COLO668 (cell line): Measurements from ENCODE around the gene CDX2.

Experiments
- DNase-seq: peaks from one replicate; lab custom pipeline; 2025; ENCODE audit not compliant: unreplicated experiment; lab: John Stamatoyannopoulos, UW

The CDX2 gene

DNA sequence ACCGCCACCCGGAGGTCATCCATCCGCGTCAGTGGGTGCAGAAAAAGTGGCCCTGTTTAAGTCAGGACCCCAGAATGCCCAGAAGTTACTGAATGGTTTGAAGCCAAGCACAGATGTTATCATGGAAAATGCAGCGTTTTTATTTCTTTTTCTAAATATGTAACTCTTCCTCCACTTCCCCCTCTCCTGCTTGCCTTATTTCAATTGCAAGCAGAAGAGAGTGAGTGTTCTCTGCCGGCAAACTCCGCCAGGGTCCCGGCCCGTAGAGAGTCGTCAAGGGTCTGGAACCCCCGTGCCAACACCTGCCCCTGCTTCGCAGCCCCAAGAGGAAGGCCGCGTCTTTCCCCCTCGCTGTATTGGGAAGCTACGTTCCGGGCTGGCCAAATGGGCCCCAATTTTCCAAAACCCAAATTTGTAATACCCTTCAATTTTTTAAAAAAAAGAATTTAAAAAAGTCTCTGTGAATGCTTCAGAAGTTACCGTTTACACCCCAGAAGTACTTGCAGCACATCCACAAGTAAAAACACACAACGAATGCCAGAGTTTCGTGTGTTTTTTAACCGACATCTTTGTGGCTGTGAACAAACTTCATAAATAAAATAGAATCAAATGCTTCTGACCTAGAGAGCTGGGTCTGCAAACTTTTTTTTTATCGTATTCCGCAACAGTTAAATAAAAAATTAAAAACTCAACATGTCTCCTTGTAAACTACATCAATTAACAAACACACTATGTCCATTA lies 50.0 kb downstream of the CDX2 start:
- DNase-seq = no peak

DNA sequence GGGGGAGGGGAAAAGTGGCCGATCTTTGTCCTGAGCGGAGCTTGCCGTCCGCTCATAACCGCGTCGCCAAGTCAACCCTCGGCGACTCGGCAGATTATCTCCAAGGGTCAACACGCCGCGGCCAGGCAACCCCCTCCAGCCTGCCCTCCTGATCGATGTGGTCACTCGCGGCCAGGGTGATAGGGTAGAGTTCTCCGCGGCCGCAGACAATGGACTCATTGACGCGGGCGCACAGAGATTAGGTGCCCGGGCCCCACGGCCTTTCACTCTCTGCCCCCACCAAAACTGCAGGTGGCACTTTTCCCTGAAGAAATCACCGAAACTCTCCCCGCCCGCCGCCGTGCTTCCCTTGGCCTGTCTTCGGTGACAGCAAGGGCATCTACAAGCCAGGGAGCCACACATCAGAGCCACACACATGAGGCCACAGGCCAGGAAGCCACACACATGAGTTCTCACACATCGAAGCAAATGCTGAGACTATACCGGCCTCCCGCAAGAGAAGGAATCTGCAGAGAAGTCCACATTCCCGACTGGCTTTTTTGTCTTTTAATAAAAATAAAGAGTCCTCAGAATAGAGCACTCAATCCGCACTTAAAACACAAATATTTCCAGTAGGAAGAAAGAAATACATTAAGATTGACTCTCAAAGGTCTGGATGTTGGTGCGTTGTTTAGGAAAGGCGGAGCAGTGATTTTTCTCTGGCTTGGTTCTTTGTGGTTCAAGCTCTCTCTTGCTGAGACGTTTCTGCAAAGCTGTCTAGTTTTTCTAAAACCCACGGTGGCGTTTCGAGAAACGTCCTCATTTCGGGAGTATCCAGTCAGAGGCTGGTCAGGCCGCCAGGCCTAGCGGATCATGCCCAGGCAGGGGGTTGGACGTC lies 50.8 kb downstream of the CDX2 start:
- DNase-seq = no peak

DNA sequence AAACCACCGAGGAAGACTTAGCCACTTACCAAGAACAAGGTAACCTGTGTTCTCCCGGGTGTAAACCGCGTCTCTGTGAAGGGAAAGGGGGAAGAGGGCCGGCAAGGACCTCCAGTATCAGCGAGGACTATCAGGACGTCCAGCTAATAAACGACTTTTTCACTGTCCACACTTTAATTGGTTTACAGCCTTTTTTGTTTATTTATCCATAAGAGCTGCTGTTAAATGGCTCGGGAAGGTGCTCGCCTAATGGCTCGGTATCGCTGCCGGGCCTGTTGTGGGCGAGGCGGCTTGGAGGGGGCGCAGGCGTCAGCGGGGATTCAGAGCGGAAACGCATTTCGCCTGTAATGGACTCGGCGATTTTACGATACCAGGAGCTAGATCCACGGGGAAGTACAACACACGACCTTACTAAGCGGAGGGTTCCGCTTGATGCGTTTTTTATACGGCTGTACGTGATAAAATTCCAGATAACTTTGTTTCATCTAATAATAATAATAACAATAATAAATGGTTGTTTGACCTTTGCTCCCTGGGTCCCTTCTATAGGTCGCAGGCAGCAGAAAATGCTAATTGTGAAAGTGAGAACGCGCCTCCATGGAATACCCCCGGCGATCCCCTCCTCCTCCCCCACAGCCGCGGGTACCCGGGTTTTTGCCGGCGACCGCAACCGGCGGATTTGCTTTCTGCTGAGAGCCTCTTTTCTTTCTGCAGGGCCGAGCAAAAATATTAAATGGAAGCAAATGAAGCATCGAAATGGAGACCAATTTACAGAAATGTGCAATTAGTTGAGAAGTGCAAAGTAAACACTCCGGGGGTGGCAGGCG lies 51.8 kb downstream of the CDX2 start:
- DNase-seq = no peak

DNA sequence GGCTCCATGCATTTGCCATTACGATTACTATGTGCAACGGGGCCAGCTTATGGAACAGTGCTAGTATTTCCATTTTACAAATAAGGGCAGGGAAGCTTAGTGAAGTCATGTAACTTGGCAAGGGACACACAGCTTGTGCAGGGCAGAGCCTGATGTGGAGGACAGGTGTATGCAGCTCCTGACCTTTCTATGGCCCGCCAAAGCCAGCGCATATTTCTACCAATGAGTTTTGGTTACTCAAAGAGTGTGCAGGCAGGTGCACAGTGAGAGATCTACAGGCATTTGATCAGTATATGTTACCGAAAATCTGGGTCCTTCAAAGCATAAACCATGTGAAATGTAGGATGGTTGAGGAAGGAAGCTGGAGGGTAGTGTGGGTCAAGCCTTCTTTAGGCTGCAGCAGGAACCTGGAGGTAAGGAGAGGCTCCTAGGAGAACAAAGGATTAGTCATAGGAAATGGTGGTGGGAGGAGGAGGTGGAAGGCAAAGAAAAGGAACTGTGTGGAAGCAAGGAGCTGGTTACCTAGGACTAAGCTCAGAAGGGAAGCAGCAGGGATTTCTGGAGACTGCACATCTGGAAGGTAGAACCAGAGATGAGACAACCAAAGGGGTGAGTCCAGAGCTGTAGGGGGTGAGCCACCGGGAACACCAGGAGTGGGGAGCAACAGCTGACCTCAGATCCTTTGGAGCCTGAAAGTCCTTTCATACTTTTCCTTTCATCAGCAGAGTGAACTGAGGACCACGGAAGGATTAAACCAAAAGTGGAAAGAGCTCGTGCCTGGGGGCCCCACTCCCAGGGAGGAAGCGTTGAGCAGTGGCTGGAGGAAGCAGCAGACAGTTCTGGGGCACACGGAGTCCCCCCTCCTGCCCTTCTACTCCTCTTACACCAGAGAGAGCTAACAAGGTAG lies 53.6 kb downstream of the CDX2 start:
- no peak for DNase-seq

DNA sequence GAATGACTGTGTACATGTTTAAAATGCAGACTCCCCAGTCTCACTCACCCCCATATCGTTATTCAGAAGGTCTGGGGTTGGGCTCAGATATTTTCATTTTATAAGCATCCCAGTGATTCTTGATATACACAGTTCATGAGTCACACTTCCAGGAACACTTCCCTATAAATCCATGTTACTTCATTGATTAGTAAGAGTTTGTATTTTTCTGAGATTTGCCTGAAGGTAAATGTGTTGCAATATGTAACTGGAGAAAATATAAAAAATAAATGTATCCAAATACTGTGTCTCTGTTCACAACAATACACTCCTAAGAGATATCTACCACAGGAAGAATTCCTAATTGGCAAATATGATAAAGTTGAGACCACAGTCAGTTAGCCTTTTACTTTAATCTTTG lies 56.0 kb downstream of the CDX2 start:
- no peak for DNase-seq

DNA sequence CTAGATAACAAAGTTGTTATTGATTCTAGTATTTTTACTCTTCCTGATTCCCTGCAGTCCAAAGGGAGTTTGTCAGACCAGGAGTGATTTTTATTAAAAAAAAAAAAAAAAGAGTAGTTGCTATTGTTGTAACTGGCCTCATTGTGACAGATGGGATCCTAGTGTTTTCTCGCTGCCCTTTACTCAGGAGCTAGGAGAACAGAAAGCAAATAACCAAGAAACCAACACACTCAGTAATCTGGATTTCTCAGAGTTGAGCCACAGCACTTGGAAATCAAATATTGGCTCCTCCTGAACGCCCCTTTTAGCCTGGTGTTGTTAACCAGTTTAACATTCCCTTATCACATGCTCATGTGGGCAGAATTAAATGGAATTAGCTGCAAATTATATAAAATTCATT lies 57.6 kb downstream of the CDX2 start:
- DNase-seq = no peak
